Gastroesophageal sphincter (tissue), 4 donors: ENCODE data around the gene PSMD1. TPM values are rescaled to one million over a fixed set of nuclear protein-coding genes. Genes with fewer than 3 reads are reported as not detected.
"Not testable (repeated sequence)": the region's sequence is repeated elsewhere in the genome, so short reads cannot be mapped to it uniquely, and the experiment has no call there.

Experiments used
- ATAC-seq: fragments of 150-250 bp; one replicate; pipeline ENCODE4 v1.9.1; 2016; ENCODE audit warnings: mild to moderate bottlenecking, moderate library complexity
- H3K27ac ChIP-seq, 4 donors: fragments of 200-600 bp; sonication (generic) in 3 of 4; 1 replicate in 3 of 4; 2 replicates in 1 of 4; pipeline ENCODE4 v1.5.1; 2016 to 2019
- H3K27me3 ChIP-seq: fragments of 200-600 bp; sonication (generic); one replicate; pipeline ENCODE4 v1.5.1; 2019
- H3K36me3 ChIP-seq, 2 donors: fragments of 200-600 bp; sonication (generic); one replicate each; pipeline ENCODE4 v1.5.1; 2019; ENCODE audit warnings: control low read depth in 1 of 2
- H3K4me1 ChIP-seq, 3 donors: fragments of 200-600 bp; sonication (generic); 1 replicate in 2 of 3; 2 replicates in 1 of 3; pipeline ENCODE4 v1.5.1; 2016 to 2019; ENCODE audit warnings: control low read depth in 2 of 3
- H3K4me3 ChIP-seq, 2 donors: fragments of 200-600 bp; sonication (generic); one replicate each; pipeline ENCODE4 v1.5.1; 2019; ENCODE audit warnings: mild to moderate bottlenecking in 1 of 2, moderate library complexity in 1 of 2
- H3K9me3 ChIP-seq, 3 donors: fragments of 200-600 bp; sonication (generic); one replicate each; pipeline ENCODE4 v1.5.1; 2017 to 2019; ENCODE audit warnings: control low read depth in 2 of 3
- EP300 ChIP-seq: sonication (generic); formaldehyde crosslinking; IDR thresholded peaks from one replicate; pipeline ENCODE4 v1.6.1; 2017; ENCODE audit warnings: antibody characterized with exemption, mild to moderate bottlenecking
- POLR2A ChIP-seq, 2 donors: fragments of 450-650 bp; IDR thresholded peaks; one replicate each; pipeline ENCODE4 v1.6.1; 2017; ENCODE audit warnings: antibody characterized with exemption in 2 of 2, mild to moderate bottlenecking in 2 of 2, moderate library complexity in 1 of 2
- POLR2AphosphoS5 ChIP-seq: sonication (generic); formaldehyde crosslinking; IDR thresholded peaks from one replicate; pipeline ENCODE4 v1.6.1; 2017; ENCODE audit warnings: antibody characterized with exemption
- WGBS, 2 donors: methylation state at CpG; one replicate each; pipeline ENCODE4 v1.1.5; 2018; ENCODE audit warnings: low coverage in 1 of 2; 5-methylcytosine and 5-hydroxymethylcytosine counted together
- total RNA-seq, 4 donors: library from RNA; depleted of rRNA; stranded (reverse); fragments of >200 nt; gene quantifications; one replicate each; pipeline ENCODE4 v1.1.0, GENCODE V29; 2016
- TF ChIP-seq, protein P1 (sequence below), 4 experiments: fragments of 200-600 bp in 2 of 4; fragments of 450-650 bp in 2 of 4; sonication (generic) in 1 of 4; IDR thresholded peaks; one replicate each; pipeline ENCODE4 v1.5.1; 2017 to 2019; ENCODE audit warnings: antibody characterized with exemption in 4 of 4, mild to moderate bottlenecking in 2 of 4, moderate library complexity in 2 of 4

Gene PSMD1
- total RNA-seq, 4 donors from 2014 or later, result 58.8 to 93.4 (median 65.9) TPM

- Histone ChIP-seq H3K4me3 (no peak overlapping the region), H3K36me3 (peaks cover 0 to 94% of the 10 kb centered on the region in 2 donors), H3K27me3 (no peaks in the 10 kb centered on the region), H3K4me1 (no peaks in the 10 kb centered on the region), H3K27ac (no peak overlapping the region), H3K9me3 (peaks cover 0 to 12% (median 0%) of the 10 kb centered on the region in 3 donors)
- TF ChIP-seq POLR2A (IDR thresholded peaks at IDR 0.05) (no peak), EP300 (no peak), POLR2AphosphoS5 (no peak)
- TF ChIP-seq, protein P1, sequence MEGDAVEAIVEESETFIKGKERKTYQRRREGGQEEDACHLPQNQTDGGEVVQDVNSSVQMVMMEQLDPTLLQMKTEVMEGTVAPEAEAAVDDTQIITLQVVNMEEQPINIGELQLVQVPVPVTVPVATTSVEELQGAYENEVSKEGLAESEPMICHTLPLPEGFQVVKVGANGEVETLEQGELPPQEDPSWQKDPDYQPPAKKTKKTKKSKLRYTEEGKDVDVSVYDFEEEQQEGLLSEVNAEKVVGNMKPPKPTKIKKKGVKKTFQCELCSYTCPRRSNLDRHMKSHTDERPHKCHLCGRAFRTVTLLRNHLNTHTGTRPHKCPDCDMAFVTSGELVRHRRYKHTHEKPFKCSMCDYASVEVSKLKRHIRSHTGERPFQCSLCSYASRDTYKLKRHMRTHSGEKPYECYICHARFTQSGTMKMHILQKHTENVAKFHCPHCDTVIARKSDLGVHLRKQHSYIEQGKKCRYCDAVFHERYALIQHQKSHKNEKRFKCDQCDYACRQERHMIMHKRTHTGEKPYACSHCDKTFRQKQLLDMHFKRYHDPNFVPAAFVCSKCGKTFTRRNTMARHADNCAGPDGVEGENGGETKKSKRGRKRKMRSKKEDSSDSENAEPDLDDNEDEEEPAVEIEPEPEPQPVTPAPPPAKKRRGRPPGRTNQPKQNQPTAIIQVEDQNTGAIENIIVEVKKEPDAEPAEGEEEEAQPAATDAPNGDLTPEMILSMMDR (IDR thresholded peaks at IDR 0.05), result no peak
- no peak for ATAC-seq
- WGBS, 2 donors, result 86 to 93% methylated on average over 4 of the region's 4 CpGs
Measured at GRCh38 chr2:231094736-231095346, 38.2 kb downstream of the PSMD1 start.

DNA sequence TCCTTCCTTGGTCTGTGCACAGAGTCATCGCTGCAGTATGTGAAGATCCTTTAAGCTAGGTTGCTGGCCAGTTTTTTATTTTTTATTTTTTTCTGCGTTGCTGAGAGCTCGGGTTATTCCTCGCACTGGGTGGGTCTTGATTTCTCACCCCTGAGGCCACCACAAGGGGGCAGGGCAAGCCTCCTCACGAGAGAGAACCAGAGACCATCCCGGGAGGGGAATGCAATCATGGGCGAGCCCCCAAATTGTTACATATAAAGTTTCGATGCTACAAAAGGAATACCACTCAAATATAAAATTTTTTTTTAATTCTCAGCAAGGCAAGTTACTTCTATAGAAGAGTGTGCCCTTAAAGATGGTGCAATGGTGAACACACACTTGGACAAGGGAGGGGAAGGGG lies 43.3 kb downstream of the PSMD1 start:
- H3K4me1 ChIP-seq, result peaks cover 0 to 26% (median 10%) of the 10 kb centered on the region in 3 donors
- H3K27me3 ChIP-seq, result no peaks in the 10 kb centered on the region
- peaks cover 0 to 22% (median 0%) of the 10 kb centered on the region in 3 donors for H3K9me3 ChIP-seq
- H3K36me3 ChIP-seq, result peaks cover 0 to 65% of the 10 kb centered on the region in 2 donors
- TF ChIP-seq POLR2AphosphoS5 (no peak), EP300 (no peak), POLR2A (IDR thresholded peaks at IDR 0.05) (no peak)
- TF ChIP-seq, protein P1 (IDR thresholded peaks at IDR 0.05), result no peak
- 80 to 95% methylated on average over 1 to 8 of the region's 8 CpGs for WGBS, 2 donors
- no peak for ATAC-seq
- no peak overlapping the region for H3K27ac ChIP-seq
- H3K4me3 ChIP-seq, result no peak overlapping the region

DNA sequence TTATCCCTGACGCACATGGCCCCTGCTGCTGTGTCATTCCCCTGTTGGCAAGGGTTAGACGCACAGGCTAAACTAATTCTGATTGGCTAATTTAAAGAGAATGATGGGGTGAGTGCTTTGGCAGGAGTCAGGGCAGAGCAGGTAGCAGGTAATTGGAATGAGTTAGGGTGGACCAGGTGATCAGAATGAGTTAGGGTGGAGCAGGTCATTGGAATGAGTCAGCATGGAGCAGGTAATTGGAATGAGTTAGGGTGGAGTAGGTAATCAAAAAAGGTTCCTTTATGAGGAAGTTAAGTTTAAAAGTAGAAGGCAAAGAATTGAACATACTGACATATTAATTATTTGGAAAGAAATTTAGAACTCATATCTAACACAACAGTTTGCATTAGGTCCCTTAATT lies 43.7 kb downstream of the PSMD1 start:
- H3K27ac ChIP-seq, H3K4me3 ChIP-seq, H3K27me3 ChIP-seq, ATAC-seq: not testable (repeated sequence)
- Histone ChIP-seq H3K4me1 (peaks cover 0 to 27% (median 10%) of the 10 kb centered on the region in 3 donors), H3K9me3 (peaks cover 0 to 22% (median 0%) of the 10 kb centered on the region in 3 donors), H3K36me3 (peaks cover 0 to 61% of the 10 kb centered on the region in 2 donors)
- 90 to 100% methylated on average over 2 of the region's 2 CpGs for WGBS, 2 donors

- Histone ChIP-seq H3K27me3 (no peaks in the 10 kb centered on the region), H3K4me1 (peaks cover 0 to 30% (median 10%) of the 10 kb centered on the region in 3 donors), H3K36me3 (peaks cover 0 to 54% of the 10 kb centered on the region in 2 donors), H3K27ac (no peak overlapping the region), H3K9me3 (peaks cover 0 to 22% (median 0%) of the 10 kb centered on the region in 3 donors), H3K4me3 (no peak overlapping the region)
- ATAC-seq, result no peak
- no peak for TF ChIP-seq POLR2AphosphoS5
- TF ChIP-seq POLR2A (IDR thresholded peaks at IDR 0.05), result no peak
- TF ChIP-seq, protein P1 (IDR thresholded peaks at IDR 0.05), result no peak
- no peak for TF ChIP-seq EP300
- WGBS, 2 donors, result 77 to 100% methylated on average over 2 to 4 of the region's 4 CpGs
Measured at GRCh38 chr2:231100990-231101389, 44.3 kb downstream of the PSMD1 start.

DNA sequence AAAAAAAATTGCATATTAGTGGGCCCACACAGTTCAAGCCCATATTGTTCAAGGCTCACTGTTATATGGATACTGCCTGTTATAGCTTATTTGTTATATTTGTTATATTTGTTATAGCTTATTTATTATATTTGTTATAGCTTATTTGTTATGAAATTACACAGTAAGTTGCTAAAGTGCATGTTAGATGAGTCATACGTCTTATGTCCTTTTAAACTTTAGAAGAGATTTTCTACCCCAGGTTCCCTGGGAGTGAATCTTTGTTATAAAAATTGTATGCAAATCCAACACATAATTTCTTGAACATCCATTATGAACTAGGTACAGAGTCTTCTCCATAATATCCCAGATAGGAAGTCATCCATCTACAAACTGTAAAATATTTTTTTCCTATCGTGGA lies 46.1 kb downstream of the PSMD1 start:
- peaks cover 0 to 22% (median 0%) of the 10 kb centered on the region in 3 donors for H3K9me3 ChIP-seq
- H3K4me3 ChIP-seq, result no peak overlapping the region
- H3K27me3 ChIP-seq, result no peaks in the 10 kb centered on the region
- H3K27ac ChIP-seq, result peak overlapping the region in 3 of 4 donors; percentile 31 to 72 (median 56)
- WGBS, 2 donors, result 30 to 47% methylated on average over 2 of the region's 2 CpGs
- TF ChIP-seq POLR2AphosphoS5 (no peak), EP300 (no peak), POLR2A (IDR thresholded peaks at IDR 0.05) (no peak)
- TF ChIP-seq, protein P1 (IDR thresholded peaks at IDR 0.05), result no peak
- H3K4me1 ChIP-seq, result peaks cover 0 to 44% (median 10%) of the 10 kb centered on the region in 3 donors
- no peak for ATAC-seq
- H3K36me3 ChIP-seq, result peaks cover 0 to 36% of the 10 kb centered on the region in 2 donors
